Stimulated activated naive CD8-positive, alpha-beta T cell treated with anti-CD3 and anti-CD28 coated beads, Interleukin-15, Interleukin-2, amounts not matched to agents 100 ng/mL and 50 ng/mL, for 24 hours (primary cell): ENCODE measurements around the gene WAS.
A peak's percentile ranks its signal among the peaks of the same experiment; 100 is the strongest.
"Not testable (repeated sequence)": the region's sequence is repeated elsewhere in the genome, so short reads cannot be mapped to it uniquely, and the experiment has no call there.

Source experiments
- H3K27ac Mint-ChIP-seq: one replicate; pipeline ENCODE4 v1.8.0; 2021; ENCODE audit warnings: mild to moderate bottlenecking, mixed read lengths
- H3K27me3 Mint-ChIP-seq: one replicate; pipeline ENCODE4 v1.8.0; 2021; ENCODE audit warnings: mixed read lengths
- H3K36me3 Mint-ChIP-seq: one replicate; pipeline ENCODE4 v1.8.0; 2021; ENCODE audit warnings: low read depth, mixed read lengths
- H3K4me1 Mint-ChIP-seq: one replicate; pipeline ENCODE4 v1.8.0; 2021; ENCODE audit warnings: low read depth, mixed read lengths
- H3K4me3 Mint-ChIP-seq: one replicate; pipeline ENCODE4 v1.8.0; 2021; ENCODE audit warnings: mild to moderate bottlenecking, mixed read lengths
- H3K9me3 Mint-ChIP-seq: one replicate; pipeline ENCODE4 v1.8.0; 2021; ENCODE audit warnings: mixed read lengths

The WAS gene

GRCh38 chrX:48683411-48683982 is at the start of gene WAS:
WAS (plus strand) TSS chrX:48683799; CDS start chrX:48683854, 55 bp downstream.
- H3K4me1 Mint-ChIP-seq: peaks cover 62% of the 10 kb centered on the region
- H3K27me3 Mint-ChIP-seq: no peaks in the 10 kb centered on the region
- peak within 1 kb of the TSS; percentile 89 for H3K4me3 Mint-ChIP-seq
- peaks cover 39% of the 10 kb centered on the region for H3K36me3 Mint-ChIP-seq
- no peaks in the 10 kb centered on the region for H3K9me3 Mint-ChIP-seq
- H3K27ac Mint-ChIP-seq: peak within 1 kb of the TSS; percentile 94

- Mint-ChIP-seq H3K27me3 (no peaks in the 10 kb centered on the region), H3K9me3 (no peaks in the 10 kb centered on the region), H3K36me3 (no peaks in the 10 kb centered on the region), H3K27ac (no peak overlapping the region), H3K4me3 (no peak overlapping the region), H3K4me1 (peaks cover 3% of the 10 kb centered on the region)
Measured at GRCh38 chrX:48636301-48636700, 47.3 kb upstream of the WAS start.

GRCh38 chrX:48636776-48637175 is 46.8 kb upstream of the WAS start:
- Mint-ChIP-seq H3K9me3 (no peaks in the 10 kb centered on the region), H3K4me1 (no peaks in the 10 kb centered on the region), H3K27me3 (no peaks in the 10 kb centered on the region), H3K4me3 (no peak overlapping the region), H3K36me3 (no peaks in the 10 kb centered on the region), H3K27ac (no peak overlapping the region)

- no peaks in the 10 kb centered on the region for H3K36me3 Mint-ChIP-seq
- no peak overlapping the region for H3K4me3 Mint-ChIP-seq
- H3K27ac Mint-ChIP-seq: no peak overlapping the region
- no peaks in the 10 kb centered on the region for H3K4me1 Mint-ChIP-seq
- no peaks in the 10 kb centered on the region for H3K9me3 Mint-ChIP-seq
- H3K27me3 Mint-ChIP-seq: no peaks in the 10 kb centered on the region
Measured at GRCh38 chrX:48645669-48646068, 37.9 kb upstream of the WAS start.

GRCh38 chrX:48648336-48648751 is 35.3 kb upstream of the WAS start:
- no peak overlapping the region for H3K4me3 Mint-ChIP-seq
- no peaks in the 10 kb centered on the region for H3K9me3 Mint-ChIP-seq
- H3K27ac Mint-ChIP-seq: no peak overlapping the region
- no peaks in the 10 kb centered on the region for H3K36me3 Mint-ChIP-seq
- peaks cover 4% of the 10 kb centered on the region for H3K4me1 Mint-ChIP-seq
- H3K27me3 Mint-ChIP-seq: no peaks in the 10 kb centered on the region

- no peaks in the 10 kb centered on the region for H3K9me3 Mint-ChIP-seq
- H3K27ac Mint-ChIP-seq: no peak overlapping the region
- H3K4me1 Mint-ChIP-seq: peaks cover 4% of the 10 kb centered on the region
- H3K27me3 Mint-ChIP-seq: no peaks in the 10 kb centered on the region
- H3K4me3 Mint-ChIP-seq: no peak overlapping the region
- H3K36me3 Mint-ChIP-seq: no peaks in the 10 kb centered on the region
Measured at GRCh38 chrX:48649102-48649501, 34.5 kb upstream of the WAS start.

- H3K9me3 Mint-ChIP-seq, H3K27me3 Mint-ChIP-seq, H3K4me1 Mint-ChIP-seq, H3K36me3 Mint-ChIP-seq, H3K4me3 Mint-ChIP-seq, H3K27ac Mint-ChIP-seq: not testable (repeated sequence)
Measured at GRCh38 chrX:48652055-48652579, 31.5 kb upstream of the WAS start.

DNA sequence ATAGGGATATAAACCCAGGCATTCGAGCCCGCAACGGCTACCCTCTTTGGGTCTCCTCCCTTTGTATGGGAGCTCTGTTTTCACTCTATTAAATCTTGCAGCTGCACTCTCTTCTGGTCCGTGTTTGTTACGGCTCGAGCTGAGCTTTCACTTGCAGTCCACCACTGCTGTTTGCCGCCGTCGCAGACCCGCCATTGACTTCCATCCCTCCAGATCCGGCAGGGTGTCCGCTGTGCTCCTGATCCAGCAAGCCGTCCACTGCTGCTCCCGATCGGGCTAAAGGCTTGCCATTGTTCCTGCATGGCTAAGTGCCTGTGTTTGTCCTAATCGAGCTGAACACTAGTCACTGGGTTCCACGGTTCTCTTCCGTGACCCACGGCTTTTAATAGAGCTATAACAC is 28.9 kb upstream of the WAS start:
- not testable (repeated sequence) for H3K4me1 Mint-ChIP-seq, H3K36me3 Mint-ChIP-seq, H3K4me3 Mint-ChIP-seq, H3K27me3 Mint-ChIP-seq, H3K27ac Mint-ChIP-seq, H3K9me3 Mint-ChIP-seq

- H3K4me3 Mint-ChIP-seq, H3K27ac Mint-ChIP-seq, H3K36me3 Mint-ChIP-seq, H3K27me3 Mint-ChIP-seq, H3K4me1 Mint-ChIP-seq, H3K9me3 Mint-ChIP-seq: not testable (repeated sequence)
Measured at GRCh38 chrX:48659686-48660085, 23.9 kb upstream of the WAS start.

- Mint-ChIP-seq H3K27ac (no peak overlapping the region), H3K4me3 (no peak overlapping the region), H3K36me3 (no peaks in the 10 kb centered on the region), H3K27me3 (no peaks in the 10 kb centered on the region), H3K9me3 (no peaks in the 10 kb centered on the region), H3K4me1 (peaks cover 4% of the 10 kb centered on the region)
Measured at GRCh38 chrX:48663241-48663640, 20.4 kb upstream of the WAS start.

DNA sequence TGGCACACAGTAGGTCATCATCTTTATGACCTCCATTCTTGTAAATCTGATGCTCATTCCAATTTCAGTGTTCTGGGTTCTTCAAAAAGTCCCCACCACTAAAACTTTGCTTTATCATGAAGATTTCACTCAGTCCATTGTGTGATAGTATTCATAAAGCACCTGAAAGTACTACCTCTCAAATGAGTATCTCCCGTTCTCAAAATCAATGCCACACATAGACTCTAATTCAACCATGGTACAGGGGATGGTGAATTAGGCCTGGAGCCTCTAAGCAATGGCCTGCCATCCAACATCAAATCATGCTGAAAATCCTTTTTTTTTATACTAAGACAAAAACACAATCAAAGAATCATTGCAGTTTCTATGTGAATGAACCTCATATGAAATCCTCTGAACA is 19.4 kb upstream of the WAS start:
- H3K27ac Mint-ChIP-seq: no peak overlapping the region
- no peaks in the 10 kb centered on the region for H3K9me3 Mint-ChIP-seq
- no peaks in the 10 kb centered on the region for H3K36me3 Mint-ChIP-seq
- H3K4me1 Mint-ChIP-seq: peaks cover 4% of the 10 kb centered on the region
- no peaks in the 10 kb centered on the region for H3K27me3 Mint-ChIP-seq
- H3K4me3 Mint-ChIP-seq: no peak overlapping the region

- no peaks in the 10 kb centered on the region for H3K9me3 Mint-ChIP-seq
- H3K27ac Mint-ChIP-seq: no peak overlapping the region
- no peak overlapping the region for H3K4me3 Mint-ChIP-seq
- H3K36me3 Mint-ChIP-seq: no peaks in the 10 kb centered on the region
- peaks cover 2% of the 10 kb centered on the region for H3K4me1 Mint-ChIP-seq
- H3K27me3 Mint-ChIP-seq: no peaks in the 10 kb centered on the region
Measured at GRCh38 chrX:48665991-48666390, 17.6 kb upstream of the WAS start.

DNA sequence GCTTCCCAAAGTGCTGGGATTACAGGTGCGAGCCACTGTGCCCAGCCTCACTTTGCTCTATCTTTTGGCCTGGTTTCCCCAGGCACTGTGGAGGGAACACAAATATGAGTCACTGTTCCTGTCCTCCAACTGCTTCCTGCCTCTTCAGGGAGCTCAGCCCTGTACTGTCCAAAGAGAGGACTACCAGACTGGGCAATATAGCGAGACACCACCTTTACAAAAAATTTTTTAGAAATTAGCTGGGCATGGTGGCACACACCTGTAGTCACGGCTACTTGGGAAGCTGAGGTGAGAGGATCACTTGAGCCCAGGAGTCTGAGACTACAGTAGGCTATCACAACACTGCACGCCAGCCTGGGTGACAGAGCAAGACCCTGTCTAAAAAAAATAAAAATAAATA is 16.9 kb upstream of the WAS start:
- no peaks in the 10 kb centered on the region for H3K36me3 Mint-ChIP-seq

GRCh38 chrX:48667509-48667908 is 16.1 kb upstream of the WAS start:
- Mint-ChIP-seq H3K36me3 (no peaks in the 10 kb centered on the region), H3K27me3 (no peaks in the 10 kb centered on the region), H3K9me3 (no peaks in the 10 kb centered on the region), H3K4me3 (no peak overlapping the region), H3K4me1 (no peaks in the 10 kb centered on the region), H3K27ac (no peak overlapping the region)

More for the DNA sequence above, 16.9 kb upstream of the WAS start:
- H3K27ac Mint-ChIP-seq: no peak overlapping the region
- H3K9me3 Mint-ChIP-seq: no peaks in the 10 kb centered on the region
- no peaks in the 10 kb centered on the region for H3K27me3 Mint-ChIP-seq
- H3K4me1 Mint-ChIP-seq: no peaks in the 10 kb centered on the region
- no peak overlapping the region for H3K4me3 Mint-ChIP-seq

DNA sequence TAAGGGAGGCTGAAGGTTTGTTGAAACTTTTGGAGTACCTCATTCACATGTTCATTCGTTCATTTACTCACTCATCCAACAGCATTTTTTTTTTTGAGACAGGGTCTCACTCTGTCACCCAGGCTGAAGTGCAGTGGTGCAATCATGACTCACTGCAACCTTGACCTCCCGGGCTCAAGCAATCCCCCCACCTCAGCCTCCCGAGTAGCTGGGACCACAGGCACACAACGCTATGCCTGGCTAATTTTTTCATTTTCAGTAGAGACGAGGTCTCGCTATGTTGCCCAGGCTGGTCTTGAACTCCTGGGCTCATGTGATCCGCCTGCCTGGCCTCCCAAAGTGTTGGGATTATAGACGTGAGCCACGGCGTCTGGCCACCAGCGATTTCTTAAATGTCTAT is 15.4 kb upstream of the WAS start:
- H3K4me1 Mint-ChIP-seq, H3K27me3 Mint-ChIP-seq, H3K4me3 Mint-ChIP-seq, H3K27ac Mint-ChIP-seq, H3K36me3 Mint-ChIP-seq, H3K9me3 Mint-ChIP-seq: not testable (repeated sequence)

GRCh38 chrX:48676106-48676892 is 7.3 kb upstream of the WAS start:
- H3K9me3 Mint-ChIP-seq: no peaks in the 10 kb centered on the region
- H3K4me3 Mint-ChIP-seq: peak overlapping the region; percentile 89
- peaks cover 28% of the 10 kb centered on the region for H3K4me1 Mint-ChIP-seq
- H3K36me3 Mint-ChIP-seq: no peaks in the 10 kb centered on the region
- no peaks in the 10 kb centered on the region for H3K27me3 Mint-ChIP-seq
- H3K27ac Mint-ChIP-seq: peak overlapping the region; percentile 91
